Measurements from ENCODE around the gene PCYT2.

DNA sequence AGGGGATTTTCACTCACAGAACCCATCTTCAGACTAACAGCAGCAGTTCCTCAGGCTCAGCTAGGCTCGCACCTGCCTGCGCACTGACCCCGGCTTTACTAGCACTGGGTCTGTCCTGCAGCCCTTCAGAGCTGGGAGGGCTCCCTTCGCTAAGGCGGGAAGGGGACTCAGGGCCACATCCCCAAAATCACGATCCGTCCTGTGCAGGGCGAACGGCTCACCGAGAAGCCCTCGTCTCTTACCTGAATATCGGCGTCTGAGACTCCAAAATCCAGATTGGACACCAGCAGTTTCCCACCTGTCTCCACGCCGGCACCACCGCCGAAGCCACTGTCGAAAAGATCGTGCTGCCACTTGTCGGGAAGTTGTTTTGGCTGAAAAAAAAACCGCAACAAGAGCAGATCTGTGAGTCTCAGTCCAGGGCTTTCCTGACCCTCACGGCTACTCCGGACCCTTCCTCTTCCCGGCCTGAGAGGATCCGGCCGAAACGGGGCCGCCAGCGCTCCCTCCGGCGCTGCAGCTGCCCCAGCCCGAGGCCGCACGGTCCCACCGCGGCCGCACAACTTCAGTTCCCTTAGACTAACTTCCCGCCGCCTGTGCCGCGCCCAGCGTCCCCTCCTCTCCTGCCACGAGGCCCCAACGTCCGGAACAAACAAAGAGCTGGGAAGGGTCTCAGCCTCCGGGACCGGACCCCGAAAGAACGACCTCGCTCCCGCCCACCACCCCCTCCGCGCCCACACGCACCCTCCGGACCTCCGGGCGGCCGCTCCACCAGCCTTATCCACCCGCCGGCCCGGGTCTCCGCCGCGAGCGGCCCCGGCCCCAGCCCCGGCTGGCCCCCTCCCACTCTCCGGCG lies 20.5 kb downstream of the PCYT2 start:
- TF ChIP-seq ZC3H4 (CRISPR knock-in tag; IDR thresholded peaks at IDR 0.05; ENCODE audit: borderline replicate concordance) (no peak), XRCC4 (IDR thresholded peaks at IDR 0.05; ENCODE audit: extremely low read depth, insufficient read depth, insufficient read length) (no peak), SMARCE1 (IDR thresholded peaks at IDR 0.05) (no peak)
